ENCODE data around the gene MPPE1.
A peak's percentile ranks its signal among the peaks of the same experiment; 100 is the strongest.
"Not testable (repeated sequence)": the region's sequence is repeated elsewhere in the genome, so short reads cannot be mapped to it uniquely, and the experiment has no call there.

MPPE1 gene

DNA sequence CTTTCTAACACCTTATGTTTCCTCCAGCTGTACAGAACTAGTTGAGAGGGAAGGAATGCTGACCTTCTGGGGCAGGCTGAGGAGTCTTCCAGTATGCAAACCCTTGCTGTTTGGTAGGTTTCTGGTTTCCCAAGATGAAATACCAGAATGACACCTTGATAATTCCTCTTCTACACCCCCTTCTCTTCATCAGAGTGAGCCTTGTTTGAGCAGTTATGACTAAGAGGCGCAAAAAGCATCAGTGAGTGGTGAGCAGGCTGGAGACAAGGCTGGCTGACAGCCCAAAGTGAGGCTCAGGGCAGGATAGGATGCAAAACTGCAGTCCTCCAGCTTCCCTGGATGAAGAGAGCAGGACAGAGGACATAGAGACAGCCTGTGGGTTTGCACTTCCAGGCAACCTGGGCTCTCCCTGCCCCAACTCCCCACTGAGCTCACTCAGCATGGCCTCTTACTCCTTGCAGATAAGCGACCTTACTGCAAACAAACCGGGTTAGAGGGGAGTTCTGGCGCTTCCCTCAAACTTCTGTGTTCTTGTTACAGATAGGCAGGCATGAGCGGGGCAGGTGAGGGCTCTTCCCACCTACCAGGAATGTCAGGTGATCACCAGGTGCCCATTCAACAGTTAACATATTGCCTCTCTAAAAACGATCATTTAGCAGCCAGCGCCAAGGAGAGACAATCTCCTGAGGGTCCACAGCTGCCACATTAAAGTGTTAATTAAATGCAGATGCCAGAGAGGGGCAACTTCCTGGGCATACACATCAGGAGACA, 5.4 kb downstream of the MPPE1 start:
- H3K36me3 Mint-ChIP-seq: peaks cover 15% of the 10 kb centered on the region
- H3K27ac Mint-ChIP-seq: no peak overlapping the region
- no peak overlapping the region for H3K4me3 Mint-ChIP-seq
- H3K9me3 Mint-ChIP-seq (ENCODE audit: low read depth): no peaks in the 10 kb centered on the region
- peaks cover 23% of the 10 kb centered on the region for H3K4me1 Mint-ChIP-seq (ENCODE audit: low read depth)
- H3K27me3 Mint-ChIP-seq: no peaks in the 10 kb centered on the region

DNA sequence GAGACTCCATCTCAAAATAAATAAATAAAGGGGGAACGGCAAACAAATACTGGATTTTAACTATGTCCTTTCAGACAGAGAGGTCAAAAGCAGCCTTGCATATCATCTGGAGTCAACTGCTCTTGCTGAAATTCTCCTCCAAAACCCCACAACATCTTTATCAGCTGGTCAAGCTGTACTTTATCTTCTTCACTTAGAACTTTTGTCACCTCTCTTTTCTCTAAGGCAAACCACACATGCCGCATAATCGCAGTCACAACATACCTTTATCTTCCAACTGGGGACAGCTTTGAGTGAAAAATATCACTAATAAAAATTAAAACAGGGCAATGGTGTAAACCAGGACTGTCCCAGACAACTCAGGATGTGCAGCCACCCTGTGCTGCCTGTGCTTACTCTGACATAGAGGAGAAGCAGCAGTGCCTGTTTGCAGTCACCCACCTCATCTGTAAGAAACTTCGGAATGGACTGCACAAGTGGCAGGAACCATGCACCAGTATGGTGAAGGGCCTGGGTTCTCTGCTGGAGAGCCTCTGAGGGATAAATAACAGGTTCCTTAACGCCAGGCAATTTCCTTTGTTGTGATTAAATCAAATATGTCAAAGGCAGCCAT, 6.2 kb downstream of the MPPE1 start:
- Mint-ChIP-seq H3K9me3 (ENCODE audit: low read depth) (no peaks in the 10 kb centered on the region), H3K4me1 (ENCODE audit: low read depth) (peaks cover 16% of the 10 kb centered on the region), H3K27me3 (no peaks in the 10 kb centered on the region), H3K36me3 (peaks cover 15% of the 10 kb centered on the region), H3K4me3 (no peak overlapping the region), H3K27ac (no peak overlapping the region)

DNA sequence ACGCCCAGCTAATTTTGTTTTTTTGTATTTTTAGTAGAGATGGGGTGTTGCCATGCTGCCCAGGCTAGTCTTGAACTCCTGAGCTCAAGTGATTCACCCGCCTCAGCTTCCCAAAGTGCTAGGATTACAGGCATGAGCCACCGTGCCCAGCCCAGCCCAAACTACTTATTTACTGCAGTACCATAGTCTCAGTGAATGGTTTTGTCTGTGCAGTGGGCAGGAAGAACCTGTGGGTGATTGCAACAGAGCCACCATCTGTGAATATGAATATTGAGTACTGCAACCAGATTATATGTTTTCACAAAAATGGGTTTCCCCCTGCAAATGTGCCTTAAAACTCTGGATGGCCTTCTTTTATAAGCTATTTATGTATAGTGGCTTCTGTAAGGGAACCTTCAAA, 9.1 kb downstream of the MPPE1 start:
- Mint-ChIP-seq H3K4me3 (no peak overlapping the region), H3K36me3 (peaks cover 17% of the 10 kb centered on the region), H3K27me3 (no peaks in the 10 kb centered on the region), H3K9me3 (ENCODE audit: low read depth) (no peaks in the 10 kb centered on the region), H3K27ac (no peak overlapping the region), H3K4me1 (ENCODE audit: low read depth) (peaks cover 8% of the 10 kb centered on the region)

DNA sequence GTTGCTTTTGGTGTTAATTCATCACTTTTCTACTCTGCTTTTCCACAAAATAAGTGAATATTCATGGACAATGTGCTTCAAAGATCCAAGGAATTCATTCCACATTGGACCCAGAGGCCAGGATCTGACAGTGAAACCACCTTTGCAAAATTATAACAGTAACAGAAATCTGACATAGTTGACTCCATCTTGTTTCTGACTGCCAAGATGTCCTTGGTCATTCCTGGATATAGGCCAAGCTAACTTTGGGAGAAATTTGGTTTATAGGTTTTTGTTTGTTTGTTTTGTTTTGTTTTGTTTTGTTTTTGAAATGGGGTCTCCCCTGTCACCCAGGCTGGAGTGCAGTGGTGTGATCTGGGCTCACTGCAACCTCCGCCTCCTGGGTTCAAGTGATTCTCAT, 10.3 kb downstream of the MPPE1 start:
- no peaks in the 10 kb centered on the region for H3K9me3 Mint-ChIP-seq (ENCODE audit: low read depth)
- H3K4me1 Mint-ChIP-seq (ENCODE audit: low read depth): peaks cover 4% of the 10 kb centered on the region
- H3K27ac Mint-ChIP-seq: no peak overlapping the region
- H3K36me3 Mint-ChIP-seq: peaks cover 14% of the 10 kb centered on the region
- no peaks in the 10 kb centered on the region for H3K27me3 Mint-ChIP-seq
- H3K4me3 Mint-ChIP-seq: no peak overlapping the region

DNA sequence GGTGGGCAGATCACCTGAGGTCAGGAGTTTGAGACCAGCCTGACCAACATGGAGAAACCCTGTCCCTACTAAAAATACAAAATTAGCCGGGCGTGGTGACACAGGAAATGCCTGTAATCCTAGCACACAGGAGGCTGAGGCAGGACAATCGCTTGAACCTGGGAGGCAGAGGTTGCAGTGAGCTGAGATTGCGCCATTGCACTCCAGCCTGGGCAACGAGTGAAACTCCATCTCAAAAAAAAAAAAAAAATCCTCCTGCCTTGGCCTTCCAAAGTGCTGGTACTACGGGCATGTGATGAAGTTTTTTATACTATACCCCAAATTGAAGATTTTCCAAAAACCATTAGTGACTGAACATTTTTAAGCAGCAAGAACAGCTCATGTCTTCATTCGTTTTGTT, 15.7 kb downstream of the MPPE1 start:
- not testable (repeated sequence) for H3K36me3 Mint-ChIP-seq; H3K27ac Mint-ChIP-seq; H3K9me3 Mint-ChIP-seq (ENCODE audit: low read depth); H3K4me1 Mint-ChIP-seq (ENCODE audit: low read depth); H3K4me3 Mint-ChIP-seq; H3K27me3 Mint-ChIP-seq

DNA sequence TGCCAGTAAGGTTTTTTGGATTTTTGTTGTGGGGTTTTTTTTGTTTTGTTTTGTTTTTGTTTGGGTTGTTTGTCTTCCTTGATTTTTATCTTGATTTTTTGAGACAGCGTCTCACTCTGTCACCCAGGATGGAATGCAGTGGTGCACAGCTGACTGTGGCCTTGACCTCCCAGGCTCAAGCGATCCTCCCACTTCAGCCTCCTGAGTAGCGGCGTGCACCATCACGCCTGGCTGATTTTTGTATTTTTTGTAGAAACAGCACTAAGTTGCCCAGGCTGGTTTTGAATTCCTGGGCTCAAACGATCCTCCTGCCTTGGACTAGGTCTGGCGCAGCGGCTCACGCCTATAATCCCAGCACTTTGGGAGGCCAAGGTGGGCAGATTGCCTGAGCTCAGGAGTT, 16.4 kb downstream of the MPPE1 start:
- Mint-ChIP-seq H3K27ac (no peak overlapping the region), H3K36me3 (peaks cover 4% of the 10 kb centered on the region), H3K4me3 (no peak overlapping the region), H3K27me3 (no peaks in the 10 kb centered on the region), H3K9me3 (ENCODE audit: low read depth) (no peaks in the 10 kb centered on the region), H3K4me1 (ENCODE audit: low read depth) (no peaks in the 10 kb centered on the region)

DNA sequence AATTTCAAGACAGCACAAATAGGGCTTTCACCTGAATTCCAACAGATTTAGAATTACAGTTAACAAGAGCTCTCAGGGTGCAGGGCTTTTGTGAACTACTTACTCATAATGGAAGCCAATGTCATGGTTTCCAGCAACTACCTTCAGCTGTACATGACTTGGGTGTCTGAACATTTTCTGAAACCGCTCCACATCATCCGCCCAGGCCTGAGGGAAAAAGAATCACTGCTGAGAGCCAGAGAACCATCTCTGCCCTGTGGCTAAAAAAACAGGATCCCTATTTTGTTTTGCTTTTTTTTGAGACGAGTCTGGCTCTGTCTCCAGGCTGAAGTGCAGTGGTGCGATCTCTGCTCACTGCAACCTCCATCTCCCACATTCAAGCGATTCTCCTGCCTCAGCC, 18.8 kb downstream of the MPPE1 start:
- H3K27me3 Mint-ChIP-seq: no peaks in the 10 kb centered on the region
- no peak overlapping the region for H3K27ac Mint-ChIP-seq
- no peaks in the 10 kb centered on the region for H3K9me3 Mint-ChIP-seq (ENCODE audit: low read depth)
- H3K36me3 Mint-ChIP-seq: peaks cover 3% of the 10 kb centered on the region
- H3K4me3 Mint-ChIP-seq: no peak overlapping the region
- no peaks in the 10 kb centered on the region for H3K4me1 Mint-ChIP-seq (ENCODE audit: low read depth)

DNA sequence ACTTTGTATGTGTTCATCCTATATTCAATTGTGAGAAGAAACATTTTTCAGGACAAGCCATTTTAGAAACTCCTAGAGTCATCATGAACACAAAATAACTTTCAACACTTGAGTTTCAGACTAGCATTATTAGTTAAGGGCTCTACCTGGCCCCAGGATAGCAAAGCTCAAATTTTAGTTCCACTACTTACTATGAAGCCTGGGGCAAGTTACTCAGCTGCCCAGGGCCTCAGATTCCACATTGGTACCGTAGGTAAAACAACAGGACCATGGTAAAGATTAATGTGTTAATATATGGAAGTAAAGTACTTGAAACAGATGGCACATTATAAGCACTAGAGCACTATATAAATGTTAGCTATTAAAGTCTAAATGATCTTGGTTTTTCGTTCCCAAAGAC, 19.4 kb downstream of the MPPE1 start:
- Mint-ChIP-seq H3K27me3 (no peaks in the 10 kb centered on the region), H3K27ac (no peak overlapping the region), H3K9me3 (ENCODE audit: low read depth) (no peaks in the 10 kb centered on the region), H3K4me3 (no peak overlapping the region), H3K4me1 (ENCODE audit: low read depth) (no peaks in the 10 kb centered on the region), H3K36me3 (peaks cover 3% of the 10 kb centered on the region)

DNA sequence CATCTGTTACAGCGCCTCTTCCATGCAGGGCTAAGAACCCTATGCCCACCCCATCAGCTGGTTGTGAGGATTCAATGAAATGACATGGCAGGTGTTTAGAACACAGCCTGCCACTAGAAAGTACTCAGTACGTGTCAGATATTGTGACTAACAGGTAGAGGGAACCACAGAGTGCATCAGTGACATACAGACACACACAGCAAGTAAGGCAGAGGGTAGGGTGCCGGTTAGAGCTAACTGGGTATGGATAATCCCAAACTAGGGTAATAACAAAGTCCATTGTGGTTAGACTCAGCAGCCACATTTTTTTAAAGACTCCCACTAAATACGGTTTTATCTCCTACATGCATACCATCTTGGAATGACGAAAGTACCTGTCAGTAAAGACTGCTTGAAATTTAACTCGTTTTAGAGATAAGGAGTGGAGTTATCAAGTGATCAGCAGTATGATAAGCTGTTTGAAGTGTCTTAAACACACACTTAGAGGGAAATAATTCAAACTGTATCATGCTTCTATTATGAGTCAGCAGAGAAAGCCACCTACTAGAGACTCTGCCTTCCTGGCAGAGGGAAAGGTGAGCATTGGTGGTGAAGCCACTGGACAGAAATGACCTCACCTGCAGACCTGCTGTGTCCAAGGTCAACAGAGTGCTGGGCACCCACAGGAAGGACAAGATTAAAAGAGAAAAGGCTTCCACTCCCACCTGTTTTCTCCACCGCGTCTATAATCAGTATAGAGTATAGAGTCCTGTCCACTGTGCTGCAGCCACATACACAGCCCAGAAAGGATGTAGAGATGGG, 20.6 kb downstream of the MPPE1 start:
- H3K9me3 Mint-ChIP-seq (ENCODE audit: low read depth): no peaks in the 10 kb centered on the region
- no peaks in the 10 kb centered on the region for H3K27me3 Mint-ChIP-seq
- H3K4me1 Mint-ChIP-seq (ENCODE audit: low read depth): no peaks in the 10 kb centered on the region
- no peak overlapping the region for H3K27ac Mint-ChIP-seq
- H3K36me3 Mint-ChIP-seq: peaks cover 3% of the 10 kb centered on the region
- no peak overlapping the region for H3K4me3 Mint-ChIP-seq

DNA sequence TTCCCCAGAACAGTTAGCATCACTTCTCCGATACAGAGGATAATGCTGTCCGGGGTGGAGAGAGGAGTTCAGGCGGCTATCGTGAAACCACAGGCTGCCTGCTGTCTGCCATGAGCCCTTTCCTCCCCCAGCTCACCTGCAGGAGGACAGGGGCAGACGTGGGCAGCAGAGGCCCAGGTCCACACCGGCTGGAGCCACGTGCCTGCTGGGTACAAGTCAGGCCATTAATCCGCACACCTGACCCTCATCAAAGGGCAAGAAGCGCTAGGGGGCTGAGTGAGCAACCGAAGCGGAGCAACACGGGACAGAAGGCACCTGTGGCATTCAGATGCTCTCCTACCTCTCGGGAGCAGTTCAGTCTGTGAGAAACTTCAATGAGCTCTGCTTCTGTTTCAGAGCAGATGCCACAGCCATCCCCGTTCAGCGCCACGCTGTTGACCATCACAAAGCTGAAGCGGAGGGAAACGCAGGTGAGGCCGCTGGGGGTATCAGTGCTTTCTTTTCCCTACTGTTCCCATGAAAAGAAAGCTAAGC, 21.5 kb downstream of the MPPE1 start:
- no peaks in the 10 kb centered on the region for H3K9me3 Mint-ChIP-seq (ENCODE audit: low read depth)
- H3K36me3 Mint-ChIP-seq: peaks cover 3% of the 10 kb centered on the region
- no peaks in the 10 kb centered on the region for H3K27me3 Mint-ChIP-seq
- H3K27ac Mint-ChIP-seq: no peak overlapping the region
- no peaks in the 10 kb centered on the region for H3K4me1 Mint-ChIP-seq (ENCODE audit: low read depth)
- no peak overlapping the region for H3K4me3 Mint-ChIP-seq

DNA sequence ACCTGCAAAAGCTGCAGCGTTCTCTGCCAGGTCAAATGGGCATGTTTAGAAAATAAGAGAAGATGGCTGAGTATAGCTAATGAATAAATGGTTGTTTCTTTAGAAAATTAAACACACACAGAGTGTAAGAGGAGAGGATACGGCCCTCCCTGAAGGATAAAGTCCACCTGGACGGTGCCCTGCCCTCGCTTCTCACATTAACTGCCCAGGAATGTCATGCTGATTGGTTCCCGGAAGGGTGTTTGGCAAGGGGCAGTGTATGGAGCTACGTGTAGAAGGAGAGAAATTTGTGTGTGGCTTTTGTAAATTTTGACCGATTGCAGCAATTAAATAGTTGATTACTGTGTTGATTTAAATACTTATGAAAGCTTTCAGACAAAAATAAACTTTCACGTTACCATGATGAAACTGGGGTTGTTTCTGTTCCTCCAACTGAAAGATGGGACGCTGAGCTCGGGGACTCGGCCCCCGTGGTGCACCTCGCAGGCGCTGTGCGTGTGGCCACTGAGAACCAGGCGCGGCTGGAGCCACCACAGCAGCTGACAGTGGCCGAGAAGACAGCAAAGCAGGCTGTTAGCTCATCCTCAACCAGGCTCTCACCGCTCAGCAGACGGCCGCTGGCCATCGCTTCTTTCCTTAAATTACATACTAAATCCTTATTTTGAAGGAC, 22.7 kb downstream of the MPPE1 start:
- H3K27ac Mint-ChIP-seq: peak overlapping the region; percentile 28
- no peaks in the 10 kb centered on the region for H3K9me3 Mint-ChIP-seq (ENCODE audit: low read depth)
- no peaks in the 10 kb centered on the region for H3K4me1 Mint-ChIP-seq (ENCODE audit: low read depth)

DNA sequence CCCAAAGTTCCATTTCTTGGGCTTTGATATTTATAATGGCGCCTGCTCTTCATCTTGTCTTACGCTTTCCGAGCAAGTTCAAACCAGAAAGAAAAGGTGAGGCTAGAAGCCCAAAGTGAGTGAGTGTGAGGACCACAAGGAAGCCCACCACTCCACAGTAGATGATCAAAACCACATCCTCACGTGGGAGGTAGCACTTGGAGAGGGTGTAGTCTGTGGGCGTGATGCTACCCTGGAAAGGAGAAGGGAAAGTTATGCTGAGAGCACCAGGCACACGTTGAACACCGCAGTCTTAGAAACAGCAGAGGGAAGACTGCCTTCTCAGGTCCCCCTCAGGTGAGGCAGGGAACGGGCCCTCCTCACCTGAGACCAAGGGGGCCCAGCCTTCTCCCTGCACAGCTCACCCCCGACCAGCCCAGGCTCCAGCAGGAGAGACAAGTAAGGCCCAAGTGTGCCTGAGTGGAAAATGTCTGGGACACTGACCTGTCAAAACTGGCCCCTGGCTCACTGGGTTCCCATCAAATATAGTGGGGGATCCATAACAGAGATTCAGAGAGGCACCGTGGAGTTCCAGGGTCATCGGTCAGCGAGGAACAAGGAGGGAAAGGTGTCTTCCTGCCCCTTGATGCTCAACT, 23.6 kb downstream of the MPPE1 start:
- Mint-ChIP-seq H3K9me3 (ENCODE audit: low read depth) (no peaks in the 10 kb centered on the region), H3K27ac (no peak overlapping the region), H3K36me3 (no peaks in the 10 kb centered on the region), H3K27me3 (no peaks in the 10 kb centered on the region), H3K4me1 (ENCODE audit: low read depth) (no peaks in the 10 kb centered on the region), H3K4me3 (no peak overlapping the region)

More for the DNA sequence above, 22.7 kb downstream of the MPPE1 start:
- no peaks in the 10 kb centered on the region for H3K36me3 Mint-ChIP-seq
- no peaks in the 10 kb centered on the region for H3K27me3 Mint-ChIP-seq
- H3K4me3 Mint-ChIP-seq: no peak overlapping the region

DNA sequence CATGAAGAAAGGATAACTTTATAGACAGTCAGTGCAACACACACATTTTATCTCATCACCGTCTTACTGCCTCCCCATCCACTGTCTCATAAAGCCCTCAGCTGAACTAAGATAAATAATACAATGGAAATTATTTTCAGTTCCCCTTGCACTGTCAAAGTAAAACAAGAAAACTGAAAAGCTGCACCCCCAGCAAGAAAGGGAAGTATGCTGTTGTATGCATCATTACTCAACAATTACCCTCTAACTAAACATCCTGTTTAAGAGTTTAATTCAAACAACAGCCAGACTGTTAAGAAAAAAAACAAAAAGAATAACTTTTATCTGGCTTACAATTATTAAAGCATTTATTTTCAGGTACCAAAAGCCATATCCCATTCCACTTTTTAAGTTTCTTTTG, 25.0 kb downstream of the MPPE1 start:
- Mint-ChIP-seq H3K27me3 (no peaks in the 10 kb centered on the region), H3K27ac (no peak overlapping the region), H3K4me3 (no peak overlapping the region), H3K4me1 (ENCODE audit: low read depth) (no peaks in the 10 kb centered on the region), H3K9me3 (ENCODE audit: low read depth) (no peaks in the 10 kb centered on the region), H3K36me3 (no peaks in the 10 kb centered on the region)

DNA sequence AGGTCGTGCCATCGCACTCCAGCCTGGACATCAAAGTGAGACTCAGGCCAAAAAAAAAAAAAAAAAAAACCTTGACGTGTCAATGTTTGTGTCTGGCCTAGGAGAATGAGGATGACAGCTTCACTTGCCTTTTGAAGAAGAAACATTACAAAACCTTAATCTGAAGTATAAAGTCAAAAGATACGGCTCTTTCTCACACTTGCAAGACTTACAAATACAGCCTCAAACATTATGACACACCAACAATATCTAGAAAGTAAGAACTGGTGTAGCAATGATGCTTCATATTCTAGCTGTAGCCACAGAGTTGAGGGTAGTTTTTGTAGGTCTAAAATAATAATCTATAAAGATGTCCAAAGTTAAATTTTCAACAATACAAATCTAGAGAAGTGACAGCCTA, 25.5 kb downstream of the MPPE1 start:
- Mint-ChIP-seq H3K27ac (no peak overlapping the region), H3K9me3 (ENCODE audit: low read depth) (no peaks in the 10 kb centered on the region), H3K4me3 (no peak overlapping the region), H3K4me1 (ENCODE audit: low read depth) (no peaks in the 10 kb centered on the region), H3K27me3 (no peaks in the 10 kb centered on the region), H3K36me3 (no peaks in the 10 kb centered on the region)

Data from activated naive CD8-positive, alpha-beta T cell (primary cell).